ENCODE results near the gene ZNF786.

DNA sequence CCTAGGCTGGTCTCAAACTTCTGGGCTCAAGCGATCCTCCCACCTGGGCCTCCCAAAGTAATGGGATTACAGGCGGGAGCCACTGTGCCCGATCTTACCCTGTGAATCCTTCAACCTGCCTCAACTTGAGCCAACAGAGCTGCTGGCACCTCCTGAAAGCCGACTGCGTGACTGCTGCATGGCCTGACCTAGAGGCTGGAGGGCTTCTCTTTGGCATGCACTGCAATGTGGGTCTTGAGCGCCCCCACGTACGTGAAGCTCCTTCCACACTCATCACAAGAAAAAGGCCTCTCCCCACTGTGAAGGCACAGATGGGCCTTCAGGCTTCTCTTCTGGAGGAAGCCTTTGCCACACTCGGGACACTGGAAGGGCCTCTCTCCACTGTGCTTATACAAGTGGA, 12.9 kb upstream of the ZNF786 start:
- no peak for TF ChIP-seq EZH2 (IDR thresholded peaks at IDR 0.05; ENCODE audit: low read length, unreplicated experiment)
- TF ChIP-seq, protein P1, sequence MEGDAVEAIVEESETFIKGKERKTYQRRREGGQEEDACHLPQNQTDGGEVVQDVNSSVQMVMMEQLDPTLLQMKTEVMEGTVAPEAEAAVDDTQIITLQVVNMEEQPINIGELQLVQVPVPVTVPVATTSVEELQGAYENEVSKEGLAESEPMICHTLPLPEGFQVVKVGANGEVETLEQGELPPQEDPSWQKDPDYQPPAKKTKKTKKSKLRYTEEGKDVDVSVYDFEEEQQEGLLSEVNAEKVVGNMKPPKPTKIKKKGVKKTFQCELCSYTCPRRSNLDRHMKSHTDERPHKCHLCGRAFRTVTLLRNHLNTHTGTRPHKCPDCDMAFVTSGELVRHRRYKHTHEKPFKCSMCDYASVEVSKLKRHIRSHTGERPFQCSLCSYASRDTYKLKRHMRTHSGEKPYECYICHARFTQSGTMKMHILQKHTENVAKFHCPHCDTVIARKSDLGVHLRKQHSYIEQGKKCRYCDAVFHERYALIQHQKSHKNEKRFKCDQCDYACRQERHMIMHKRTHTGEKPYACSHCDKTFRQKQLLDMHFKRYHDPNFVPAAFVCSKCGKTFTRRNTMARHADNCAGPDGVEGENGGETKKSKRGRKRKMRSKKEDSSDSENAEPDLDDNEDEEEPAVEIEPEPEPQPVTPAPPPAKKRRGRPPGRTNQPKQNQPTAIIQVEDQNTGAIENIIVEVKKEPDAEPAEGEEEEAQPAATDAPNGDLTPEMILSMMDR (conservative IDR thresholded peaks at IDR 0.05; ENCODE audit: low read depth, low read length) = no peak
